Activated naive CD4-positive, alpha-beta T cell treated with anti-CD3 and anti-CD28 coated beads, Interleukin-2, amount 50 U/mL, for 24 hours (primary cell): ENCODE results near the gene PRAMEF17.
"Not testable (repeated sequence)": the region's sequence is repeated elsewhere in the genome, so short reads cannot be mapped to it uniquely, and the experiment has no call there.

Experiments
- H3K27ac Mint-ChIP-seq: one replicate; pipeline ENCODE4 v1.8.0; 2021; ENCODE audit warnings: mild to moderate bottlenecking, mixed read lengths
- H3K27me3 Mint-ChIP-seq: one replicate; pipeline ENCODE4 v1.8.0; 2021; ENCODE audit warnings: mixed read lengths
- H3K36me3 Mint-ChIP-seq: one replicate; pipeline ENCODE4 v1.8.0; 2021; ENCODE audit warnings: mixed read lengths
- H3K4me1 Mint-ChIP-seq: one replicate; pipeline ENCODE4 v1.8.0; 2021; ENCODE audit warnings: mixed read lengths
- H3K4me3 Mint-ChIP-seq: one replicate; pipeline ENCODE4 v1.8.0; 2021; ENCODE audit warnings: mild to moderate bottlenecking, mixed read lengths
- H3K9me3 Mint-ChIP-seq: one replicate; pipeline ENCODE4 v1.8.0; 2021; ENCODE audit warnings: mixed read lengths

The PRAMEF17 gene

DNA sequence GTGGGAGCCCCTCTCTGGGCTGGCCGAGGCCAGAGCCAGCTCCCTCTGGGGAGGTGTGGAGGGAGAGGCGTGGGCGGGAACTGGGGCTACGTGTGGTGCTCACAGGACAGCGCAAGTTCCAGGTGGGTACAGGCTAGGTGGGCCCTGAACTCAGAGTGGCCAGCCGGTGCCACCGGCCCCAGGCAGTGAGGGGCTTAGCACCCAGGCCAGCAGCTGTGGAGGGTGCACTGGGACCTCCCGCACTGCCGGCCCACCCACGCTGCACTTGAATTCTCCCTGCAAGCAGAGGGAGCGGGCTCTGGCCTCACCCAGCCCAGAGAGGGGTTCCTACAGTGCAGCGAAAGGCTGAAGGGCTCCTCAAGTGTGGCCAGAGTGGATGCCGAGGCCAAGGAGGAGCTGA, 41.1 kb downstream of the PRAMEF17 start:
- Mint-ChIP-seq H3K9me3 (no peaks in the 10 kb centered on the region), H3K27me3 (peaks cover 3% of the 10 kb centered on the region), H3K27ac (no peak overlapping the region)

DNA sequence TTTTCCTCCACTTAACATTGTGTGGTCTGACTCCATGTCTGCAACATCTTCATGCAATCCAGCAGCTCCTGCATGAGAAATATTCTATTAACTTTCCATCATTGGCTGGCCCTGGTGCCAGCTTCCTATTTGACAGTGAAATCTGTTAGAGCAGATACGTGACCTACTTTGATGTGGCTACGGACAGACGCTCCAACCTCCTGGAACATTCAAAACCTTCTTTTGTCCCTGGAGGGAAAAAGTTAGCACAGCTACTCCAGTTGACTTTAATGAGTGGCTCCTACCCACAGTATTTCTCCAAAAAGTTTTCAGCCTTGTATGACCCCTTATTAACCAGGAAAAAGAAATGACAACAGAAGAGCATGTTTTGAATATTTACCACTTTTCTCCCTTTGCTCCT, 42.8 kb downstream of the PRAMEF17 start:
- Mint-ChIP-seq H3K4me1 (no peaks in the 10 kb centered on the region), H3K27ac (no peak overlapping the region), H3K9me3 (no peaks in the 10 kb centered on the region), H3K4me3 (no peak overlapping the region), H3K36me3 (no peaks in the 10 kb centered on the region), H3K27me3 (peaks cover 8% of the 10 kb centered on the region)

More for the DNA sequence above, 41.1 kb downstream of the PRAMEF17 start:
- Mint-ChIP-seq H3K4me3 (no peak overlapping the region), H3K4me1 (no peaks in the 10 kb centered on the region), H3K36me3 (no peaks in the 10 kb centered on the region)

DNA sequence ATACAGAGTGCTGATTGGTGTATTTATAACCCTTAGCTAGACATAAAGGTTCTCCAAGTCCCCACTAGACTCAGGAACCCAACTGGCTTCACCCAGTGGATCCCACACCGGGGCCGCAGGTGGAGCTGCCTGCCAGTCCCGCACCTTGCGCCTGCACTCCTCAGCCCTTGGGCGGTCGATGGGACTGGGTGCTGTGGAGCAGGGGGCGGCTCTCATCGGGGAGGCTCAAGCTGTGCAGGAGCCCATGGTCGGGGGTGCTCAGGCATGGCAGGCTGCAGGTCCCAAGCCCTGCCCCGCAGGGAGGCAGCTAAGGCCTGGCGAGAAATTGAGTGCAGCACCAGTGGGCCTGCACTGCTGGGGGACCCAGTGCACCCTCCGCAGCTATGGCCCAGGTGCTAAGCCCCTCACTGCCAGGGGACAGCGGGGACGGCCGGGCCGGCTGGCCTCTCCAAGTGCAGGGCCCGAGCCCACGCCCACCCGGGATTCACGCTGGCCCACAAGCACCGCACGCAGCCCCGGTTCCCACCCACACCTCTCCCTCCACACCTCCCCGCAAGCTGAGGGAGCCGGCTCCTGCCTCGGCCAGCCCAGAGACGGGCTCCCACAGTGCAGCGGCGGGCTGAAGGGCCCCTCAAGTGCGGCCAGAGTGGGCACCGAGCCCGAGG, 44.4 kb downstream of the PRAMEF17 start:
- H3K4me1 Mint-ChIP-seq, H3K27ac Mint-ChIP-seq, H3K9me3 Mint-ChIP-seq, H3K36me3 Mint-ChIP-seq, H3K27me3 Mint-ChIP-seq, H3K4me3 Mint-ChIP-seq: not testable (repeated sequence)

DNA sequence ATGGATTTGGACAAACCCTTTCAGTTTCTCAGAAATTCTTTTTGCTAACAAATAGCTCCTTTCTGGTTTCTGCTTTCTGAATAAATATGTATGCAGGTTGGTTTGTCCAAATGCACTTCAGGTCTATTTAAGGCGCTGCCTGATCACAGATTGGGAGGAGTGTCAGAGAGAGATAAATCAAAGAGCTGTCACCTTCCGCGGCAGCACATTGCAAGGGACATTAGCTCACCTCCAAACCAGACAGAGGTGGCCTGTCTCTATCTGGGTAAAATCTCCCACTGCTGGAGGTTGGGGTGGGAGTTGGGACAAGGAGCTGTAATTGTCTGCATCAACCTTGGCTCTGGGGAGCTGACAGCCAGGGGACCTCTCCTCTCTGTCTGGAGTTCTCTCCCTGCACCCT, 46.0 kb downstream of the PRAMEF17 start:
- H3K27me3 Mint-ChIP-seq = peaks cover 6% of the 10 kb centered on the region

DNA sequence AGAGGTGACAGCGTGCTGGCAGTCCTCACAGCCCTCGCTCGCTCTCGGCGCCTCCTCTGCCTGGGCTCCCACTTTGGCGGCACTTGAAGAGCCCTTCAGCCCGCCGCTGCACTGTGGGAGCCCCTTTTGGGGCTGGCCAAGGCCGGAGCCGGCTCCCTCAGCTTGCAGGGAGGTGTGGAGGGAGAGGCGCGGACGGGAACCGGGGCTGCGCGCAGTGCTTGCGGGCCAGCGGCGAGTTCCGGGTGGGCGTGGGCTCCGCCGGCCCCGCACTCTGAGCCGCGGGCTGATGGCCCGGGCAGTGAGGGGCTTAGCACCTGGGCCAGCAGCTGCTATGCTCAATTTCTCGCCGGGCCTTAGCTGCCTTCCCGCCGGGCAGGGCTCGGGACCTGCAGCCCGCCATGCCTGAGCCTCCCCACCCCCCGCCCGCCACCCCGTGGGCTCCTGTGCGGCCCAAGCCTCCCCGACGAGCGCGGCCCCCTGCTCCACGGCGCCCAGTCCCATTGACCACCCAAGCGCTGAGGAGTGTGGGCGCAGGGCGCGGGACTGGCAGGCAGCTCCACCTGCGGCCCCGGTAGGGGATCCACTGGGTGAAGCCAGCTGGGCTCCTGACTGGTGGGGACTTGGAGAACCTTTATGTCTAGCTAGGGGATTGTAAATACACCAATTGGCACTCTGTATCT, 49.8 kb downstream of the PRAMEF17 start:
- H3K36me3 Mint-ChIP-seq, H3K27me3 Mint-ChIP-seq, H3K27ac Mint-ChIP-seq, H3K4me3 Mint-ChIP-seq, H3K9me3 Mint-ChIP-seq, H3K4me1 Mint-ChIP-seq: not testable (repeated sequence)

More for the DNA sequence above, 46.0 kb downstream of the PRAMEF17 start:
- no peaks in the 10 kb centered on the region for H3K4me1 Mint-ChIP-seq
- no peaks in the 10 kb centered on the region for H3K36me3 Mint-ChIP-seq
- no peak overlapping the region for H3K4me3 Mint-ChIP-seq
- no peak overlapping the region for H3K27ac Mint-ChIP-seq
- H3K9me3 Mint-ChIP-seq = no peaks in the 10 kb centered on the region
